DOHH2 (cell line): ENCODE data around the gene RASA3.
"Not testable (repeated sequence)": the region's sequence is repeated elsewhere in the genome, so short reads cannot be mapped to it uniquely, and the experiment has no call there.

Source experiments
- H3F3A ChIP-seq: fragments of 200-600 bp; sonication (generic), shearing (Covaris generic); 2 replicates; pipeline ENCODE4 v1.6.0; 2016; ENCODE audit warnings: antibody characterized with exemption, mild to moderate bottlenecking; ENCODE audit not compliant: control insufficient read depth, insufficient read depth
- H3K27ac ChIP-seq: fragments of 200-600 bp; sonication (generic); 2 replicates; pipeline ENCODE4 v1.5.1; 2014; ENCODE audit warnings: low read depth, mild to moderate bottlenecking, low read length, moderate library complexity
- H3K27me3 ChIP-seq: fragments of 200-600 bp; sonication (generic); 2 replicates; pipeline ENCODE4 v1.6.1; 2014; ENCODE audit warnings: mild to moderate bottlenecking, low read length, mixed read lengths; ENCODE audit not compliant: control insufficient read depth
- H3K36me3 ChIP-seq: fragments of 200-600 bp; sonication (generic); 2 replicates; pipeline ENCODE4 v1.6.1; 2014; ENCODE audit warnings: mild to moderate bottlenecking, low read length, moderate library complexity, mixed read lengths; ENCODE audit not compliant: control insufficient read depth
- H3K4me1 ChIP-seq: fragments of 200-600 bp; sonication (generic); 2 replicates; pipeline ENCODE4 v1.6.1; 2014; ENCODE audit warnings: mild to moderate bottlenecking, low read length, mixed read lengths; ENCODE audit not compliant: control insufficient read depth
- H3K4me2 ChIP-seq: fragments of 200-600 bp; sonication (generic); 2 replicates; pipeline ENCODE4 v1.6.0; 2014; ENCODE audit warnings: mild to moderate bottlenecking, low read length, moderate library complexity
- H3K4me3 ChIP-seq: fragments of 200-600 bp; sonication (generic); 2 replicates; pipeline ENCODE4 v1.5.1; 2014; ENCODE audit warnings: mild to moderate bottlenecking, low read length, mixed read lengths
- H3K79me2 ChIP-seq: fragments of 200-600 bp; sonication (generic); 2 replicates; pipeline ENCODE4 v1.6.1; 2014; ENCODE audit warnings: mild to moderate bottlenecking, low read length, mixed read lengths; ENCODE audit not compliant: control insufficient read depth
- H3K9me2 ChIP-seq: fragments of 200-600 bp; sonication (generic); replicated peaks from 2 replicates; pipeline ENCODE4 v1.6.1; 2014; ENCODE audit warnings: mild to moderate bottlenecking, low read length, mixed read lengths; ENCODE audit not compliant: control insufficient read depth
- H3K9me3 ChIP-seq: fragments of 200-600 bp; sonication (generic); 2 replicates; pipeline ENCODE4 v1.6.1; 2014; ENCODE audit warnings: antibody characterized with exemption, low read length, mixed read lengths; ENCODE audit not compliant: control insufficient read depth, insufficient read depth
- H4K20me1 ChIP-seq: fragments of 200-600 bp; sonication (generic); 2 replicates; pipeline ENCODE4 v1.6.0; 2014; ENCODE audit warnings: low read depth, mild to moderate bottlenecking, antibody characterized with exemption, low read length, moderate library complexity; ENCODE audit not compliant: control insufficient read depth, insufficient read depth
- EZH2phosphoT487 ChIP-seq: fragments of 200-600 bp; sonication (generic); IDR thresholded peaks from 2 replicates; pipeline ENCODE4 v1.6.1; 2017; ENCODE audit warnings: borderline replicate concordance, mild to moderate bottlenecking, antibody characterized with exemption, low read length, moderate library complexity, mixed read lengths
- TF ChIP-seq, protein P1 (sequence below): fragments of 200-600 bp; sonication (generic); IDR thresholded peaks from one replicate; pipeline ENCODE4 v1.5.1; 2014; ENCODE audit warnings: antibody characterized with exemption, mild to moderate bottlenecking, low read depth, low read length; ENCODE audit not compliant: poor library complexity, severe bottlenecking

The RASA3 gene

DNA sequence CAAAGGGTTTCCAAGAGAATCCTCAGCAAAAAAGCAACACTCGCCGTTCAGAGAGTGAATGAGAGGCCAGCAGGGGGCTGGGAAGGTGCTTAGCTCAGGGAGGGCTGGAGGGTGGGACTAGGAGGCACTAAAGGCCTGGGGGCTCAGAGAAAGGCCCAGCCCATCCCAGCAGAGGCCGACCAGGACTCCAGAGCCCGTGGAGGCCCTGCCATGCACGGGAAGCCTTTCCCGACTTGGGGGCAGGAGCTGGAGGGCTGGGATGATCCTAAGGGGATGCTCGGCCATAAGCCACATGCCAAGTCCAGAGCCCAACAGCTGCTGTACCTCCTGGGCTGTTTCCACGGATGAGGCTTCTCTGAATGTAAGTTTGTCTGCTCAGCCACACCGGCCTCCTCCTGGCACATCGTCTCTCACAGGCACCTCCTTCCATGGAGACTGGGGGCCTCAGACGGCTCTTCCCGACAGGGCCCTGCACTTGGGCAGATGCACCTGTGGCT lies 19.5 kb downstream of the RASA3 start:
- H3K4me2 ChIP-seq: no peak overlapping the region
- H3K27ac ChIP-seq: no peak overlapping the region
- H3K9me2 ChIP-seq: no peaks in the 10 kb centered on the region
- no peaks in the 10 kb centered on the region for H4K20me1 ChIP-seq
- no peaks in the 10 kb centered on the region for H3K9me3 ChIP-seq
- no peaks in the 10 kb centered on the region for H3F3A ChIP-seq
- H3K4me3 ChIP-seq: no peak overlapping the region
- H3K36me3 ChIP-seq: no peaks in the 10 kb centered on the region
- no peaks in the 10 kb centered on the region for H3K27me3 ChIP-seq
- no peaks in the 10 kb centered on the region for H3K4me1 ChIP-seq
- TF ChIP-seq EZH2phosphoT487: no peak
- TF ChIP-seq, protein P1, sequence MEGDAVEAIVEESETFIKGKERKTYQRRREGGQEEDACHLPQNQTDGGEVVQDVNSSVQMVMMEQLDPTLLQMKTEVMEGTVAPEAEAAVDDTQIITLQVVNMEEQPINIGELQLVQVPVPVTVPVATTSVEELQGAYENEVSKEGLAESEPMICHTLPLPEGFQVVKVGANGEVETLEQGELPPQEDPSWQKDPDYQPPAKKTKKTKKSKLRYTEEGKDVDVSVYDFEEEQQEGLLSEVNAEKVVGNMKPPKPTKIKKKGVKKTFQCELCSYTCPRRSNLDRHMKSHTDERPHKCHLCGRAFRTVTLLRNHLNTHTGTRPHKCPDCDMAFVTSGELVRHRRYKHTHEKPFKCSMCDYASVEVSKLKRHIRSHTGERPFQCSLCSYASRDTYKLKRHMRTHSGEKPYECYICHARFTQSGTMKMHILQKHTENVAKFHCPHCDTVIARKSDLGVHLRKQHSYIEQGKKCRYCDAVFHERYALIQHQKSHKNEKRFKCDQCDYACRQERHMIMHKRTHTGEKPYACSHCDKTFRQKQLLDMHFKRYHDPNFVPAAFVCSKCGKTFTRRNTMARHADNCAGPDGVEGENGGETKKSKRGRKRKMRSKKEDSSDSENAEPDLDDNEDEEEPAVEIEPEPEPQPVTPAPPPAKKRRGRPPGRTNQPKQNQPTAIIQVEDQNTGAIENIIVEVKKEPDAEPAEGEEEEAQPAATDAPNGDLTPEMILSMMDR: no peak
- no peaks in the 10 kb centered on the region for H3K79me2 ChIP-seq

DNA sequence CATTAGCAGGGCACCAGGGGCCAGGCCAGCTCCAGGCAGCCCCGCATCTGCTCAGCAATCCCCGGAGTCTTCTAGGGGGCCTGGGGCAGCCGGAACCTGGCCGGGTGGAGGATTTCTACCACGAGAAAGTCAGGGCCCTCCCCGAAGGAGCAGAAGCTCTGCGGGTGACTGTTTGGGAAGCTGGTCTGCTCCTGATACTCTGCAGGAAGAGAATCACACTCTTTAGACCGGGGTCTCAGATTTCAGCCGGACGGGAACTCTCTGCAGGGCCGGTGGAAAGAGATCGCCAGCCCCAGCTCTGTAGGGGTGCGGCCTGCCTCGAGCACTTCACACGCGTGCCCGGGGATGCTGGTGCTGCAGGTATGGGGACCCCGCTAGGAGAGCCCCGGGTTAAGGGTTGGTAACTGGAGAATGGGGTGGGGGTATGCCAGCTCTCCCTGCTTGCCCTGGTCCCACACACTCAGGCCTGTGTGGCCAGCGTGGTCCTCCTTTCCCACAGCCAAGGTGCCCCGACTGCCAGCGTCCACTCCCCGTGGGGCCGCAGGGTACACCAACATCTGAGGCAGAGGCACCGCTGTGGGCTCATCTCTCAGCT lies 20.1 kb downstream of the RASA3 start:
- H3K36me3 ChIP-seq: no peaks in the 10 kb centered on the region
- H3K27me3 ChIP-seq: no peaks in the 10 kb centered on the region
- H3K79me2 ChIP-seq: no peaks in the 10 kb centered on the region
- H3K4me3 ChIP-seq: no peak overlapping the region
- H3K9me3 ChIP-seq: no peaks in the 10 kb centered on the region
- no peaks in the 10 kb centered on the region for H3K4me1 ChIP-seq
- H3K27ac ChIP-seq: no peak overlapping the region
- H3K4me2 ChIP-seq: no peak overlapping the region
- no peaks in the 10 kb centered on the region for H3K9me2 ChIP-seq
- H3F3A ChIP-seq: no peaks in the 10 kb centered on the region
- no peak for TF ChIP-seq EZH2phosphoT487
- TF ChIP-seq, protein P1: no peak
- H4K20me1 ChIP-seq: no peaks in the 10 kb centered on the region

DNA sequence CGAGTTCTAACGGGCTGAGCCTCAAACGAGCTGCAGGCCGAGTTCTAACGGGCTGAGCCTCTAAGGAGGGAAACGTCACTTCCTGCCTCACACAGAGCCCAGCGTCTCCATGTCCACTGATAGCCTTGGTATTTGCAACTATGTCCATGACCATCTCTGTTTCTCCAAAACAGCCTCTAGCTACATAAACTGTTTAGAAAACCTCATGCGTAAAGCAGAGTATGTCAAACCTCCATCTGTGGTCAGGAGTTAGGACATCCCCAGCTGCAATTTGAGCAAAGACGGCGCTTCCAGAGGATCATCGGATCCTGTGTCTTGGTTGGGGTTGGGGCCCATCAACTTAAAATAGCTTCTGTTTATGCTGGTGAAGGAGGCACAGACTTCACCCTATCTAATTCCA lies 20.8 kb downstream of the RASA3 start:
- no peaks in the 10 kb centered on the region for H3K27me3 ChIP-seq

DNA sequence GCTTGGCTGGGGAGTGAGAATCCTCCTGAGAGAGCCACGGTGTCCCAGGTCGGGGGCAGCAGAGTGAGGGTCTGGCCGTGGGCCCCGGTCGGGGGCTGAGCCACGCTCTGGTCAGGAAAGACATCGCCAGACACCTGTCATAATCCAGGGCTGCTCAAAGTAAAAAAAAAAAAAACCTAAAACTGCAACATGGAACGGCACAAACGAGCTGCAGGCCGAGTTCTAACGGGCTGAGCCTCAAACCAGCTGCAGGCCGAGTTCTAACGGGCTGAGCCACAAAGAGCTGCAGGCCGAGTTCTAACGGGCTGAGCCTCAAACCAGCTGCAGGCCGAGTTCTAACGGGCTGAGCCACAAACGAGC lies 21.6 kb downstream of the RASA3 start:
- H3K27me3 ChIP-seq, H4K20me1 ChIP-seq, H3K27ac ChIP-seq, H3K9me2 ChIP-seq, H3K9me3 ChIP-seq, H3K79me2 ChIP-seq, H3K4me1 ChIP-seq, H3K4me2 ChIP-seq, H3F3A ChIP-seq, H3K36me3 ChIP-seq, H3K4me3 ChIP-seq: not testable (repeated sequence)

More for the DNA sequence above, 20.8 kb downstream of the RASA3 start:
- no peaks in the 10 kb centered on the region for H3K4me1 ChIP-seq
- no peaks in the 10 kb centered on the region for H4K20me1 ChIP-seq
- no peak overlapping the region for H3K4me3 ChIP-seq
- H3K79me2 ChIP-seq: no peaks in the 10 kb centered on the region
- H3F3A ChIP-seq: no peaks in the 10 kb centered on the region
- TF ChIP-seq, protein P1: no peak
- TF ChIP-seq EZH2phosphoT487: no peak
- no peak overlapping the region for H3K4me2 ChIP-seq
- H3K27ac ChIP-seq: no peak overlapping the region
- no peaks in the 10 kb centered on the region for H3K36me3 ChIP-seq
- H3K9me3 ChIP-seq: no peaks in the 10 kb centered on the region
- no peaks in the 10 kb centered on the region for H3K9me2 ChIP-seq
